Measurements from ENCODE around the gene ADCY7.

The ADCY7 gene

DNA sequence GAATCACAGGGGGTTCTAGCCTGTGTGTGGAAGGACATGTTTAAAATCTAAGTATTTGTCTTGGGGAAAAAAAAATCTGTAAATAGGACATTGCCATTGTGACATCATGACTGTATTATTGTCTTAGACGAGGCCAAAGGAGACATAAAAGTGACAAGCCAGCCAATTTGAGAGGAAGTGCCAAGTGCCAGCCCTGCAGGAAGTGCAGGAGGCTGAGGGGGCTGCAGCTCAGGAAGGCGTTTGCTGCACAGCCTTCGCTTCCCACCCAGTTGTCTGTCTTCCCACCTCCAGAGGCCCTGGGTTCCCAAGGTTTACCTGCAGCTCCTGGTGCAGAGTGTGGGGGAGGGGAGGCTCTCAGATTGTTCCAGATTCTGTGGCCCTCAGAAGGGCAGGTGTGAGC is 1.3 kb downstream of the ADCY7 start:
- H3K4me3 ChIP-seq (ENCODE audit: low read depth, low read length) = no peak overlapping the region
- TF ChIP-seq, protein P1, sequence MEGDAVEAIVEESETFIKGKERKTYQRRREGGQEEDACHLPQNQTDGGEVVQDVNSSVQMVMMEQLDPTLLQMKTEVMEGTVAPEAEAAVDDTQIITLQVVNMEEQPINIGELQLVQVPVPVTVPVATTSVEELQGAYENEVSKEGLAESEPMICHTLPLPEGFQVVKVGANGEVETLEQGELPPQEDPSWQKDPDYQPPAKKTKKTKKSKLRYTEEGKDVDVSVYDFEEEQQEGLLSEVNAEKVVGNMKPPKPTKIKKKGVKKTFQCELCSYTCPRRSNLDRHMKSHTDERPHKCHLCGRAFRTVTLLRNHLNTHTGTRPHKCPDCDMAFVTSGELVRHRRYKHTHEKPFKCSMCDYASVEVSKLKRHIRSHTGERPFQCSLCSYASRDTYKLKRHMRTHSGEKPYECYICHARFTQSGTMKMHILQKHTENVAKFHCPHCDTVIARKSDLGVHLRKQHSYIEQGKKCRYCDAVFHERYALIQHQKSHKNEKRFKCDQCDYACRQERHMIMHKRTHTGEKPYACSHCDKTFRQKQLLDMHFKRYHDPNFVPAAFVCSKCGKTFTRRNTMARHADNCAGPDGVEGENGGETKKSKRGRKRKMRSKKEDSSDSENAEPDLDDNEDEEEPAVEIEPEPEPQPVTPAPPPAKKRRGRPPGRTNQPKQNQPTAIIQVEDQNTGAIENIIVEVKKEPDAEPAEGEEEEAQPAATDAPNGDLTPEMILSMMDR (IDR thresholded peaks at IDR 0.05; ENCODE audit: control insufficient read depth, extremely low read depth, insufficient read depth) = no peak
- DNase-seq (ENCODE audit: low read depth) = no peak

DNA sequence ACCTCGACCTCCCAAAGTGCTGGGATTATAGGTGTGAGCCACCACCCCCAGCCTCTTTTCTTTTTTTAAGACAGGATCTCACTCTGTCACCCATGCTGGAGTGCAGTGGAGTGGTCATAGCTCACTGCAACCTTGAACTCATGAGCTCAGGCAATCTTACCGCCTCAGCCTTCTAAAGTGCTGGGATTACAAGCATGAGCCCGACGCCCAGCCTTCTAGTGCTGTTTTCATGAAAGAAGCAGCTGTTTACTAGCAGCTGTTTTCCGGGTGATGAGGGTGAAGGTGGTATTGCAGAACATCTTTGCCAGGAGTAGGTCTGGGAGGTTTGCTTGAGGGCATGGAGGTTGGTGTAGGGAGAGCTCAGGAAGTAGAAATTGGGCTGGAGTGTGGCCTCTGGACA is 2.0 kb downstream of the ADCY7 start:
- TF ChIP-seq, protein P1 (IDR thresholded peaks at IDR 0.05; ENCODE audit: control insufficient read depth, extremely low read depth, insufficient read depth) = no peak
- no peak overlapping the region for H3K4me3 ChIP-seq (ENCODE audit: low read depth, low read length)
- no peak for DNase-seq (ENCODE audit: low read depth)

DNA sequence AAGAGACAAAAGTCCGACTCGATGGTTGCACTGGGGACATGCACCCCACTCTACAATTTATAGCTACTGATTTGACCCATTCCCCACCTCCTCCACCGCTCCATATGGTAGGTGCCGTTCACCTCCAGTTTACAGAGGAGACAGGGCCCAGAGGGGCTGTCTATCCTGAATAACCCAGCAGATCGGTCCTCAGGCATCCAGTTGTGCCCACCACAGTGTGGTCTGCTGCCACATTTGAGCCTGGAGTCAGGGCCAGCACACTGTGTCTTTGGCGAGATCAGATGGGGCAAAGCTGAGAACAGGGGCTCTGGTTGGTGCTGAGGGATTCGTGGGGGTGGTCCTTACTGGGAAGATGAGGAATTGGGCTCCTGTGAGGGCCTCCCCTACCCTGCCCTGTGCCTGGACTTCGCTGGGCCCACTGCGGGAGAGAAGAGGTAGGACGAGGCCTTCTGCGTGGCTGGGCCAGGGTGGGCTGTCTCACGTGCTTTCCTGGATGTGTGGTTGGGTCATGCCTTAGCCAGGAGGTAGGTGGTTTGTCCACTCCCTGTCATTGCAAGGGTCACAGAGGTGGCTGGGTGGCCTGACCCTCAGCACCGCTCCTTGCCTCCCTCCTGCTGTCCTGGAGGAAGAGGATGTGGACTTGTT is 2.8 kb downstream of the ADCY7 start:
- no peak overlapping the region for H3K4me3 ChIP-seq (ENCODE audit: low read depth, low read length)
- DNase-seq (ENCODE audit: low read depth) = no peak
- TF ChIP-seq, protein P1 (IDR thresholded peaks at IDR 0.05; ENCODE audit: control insufficient read depth, extremely low read depth, insufficient read depth) = no peak

DNA sequence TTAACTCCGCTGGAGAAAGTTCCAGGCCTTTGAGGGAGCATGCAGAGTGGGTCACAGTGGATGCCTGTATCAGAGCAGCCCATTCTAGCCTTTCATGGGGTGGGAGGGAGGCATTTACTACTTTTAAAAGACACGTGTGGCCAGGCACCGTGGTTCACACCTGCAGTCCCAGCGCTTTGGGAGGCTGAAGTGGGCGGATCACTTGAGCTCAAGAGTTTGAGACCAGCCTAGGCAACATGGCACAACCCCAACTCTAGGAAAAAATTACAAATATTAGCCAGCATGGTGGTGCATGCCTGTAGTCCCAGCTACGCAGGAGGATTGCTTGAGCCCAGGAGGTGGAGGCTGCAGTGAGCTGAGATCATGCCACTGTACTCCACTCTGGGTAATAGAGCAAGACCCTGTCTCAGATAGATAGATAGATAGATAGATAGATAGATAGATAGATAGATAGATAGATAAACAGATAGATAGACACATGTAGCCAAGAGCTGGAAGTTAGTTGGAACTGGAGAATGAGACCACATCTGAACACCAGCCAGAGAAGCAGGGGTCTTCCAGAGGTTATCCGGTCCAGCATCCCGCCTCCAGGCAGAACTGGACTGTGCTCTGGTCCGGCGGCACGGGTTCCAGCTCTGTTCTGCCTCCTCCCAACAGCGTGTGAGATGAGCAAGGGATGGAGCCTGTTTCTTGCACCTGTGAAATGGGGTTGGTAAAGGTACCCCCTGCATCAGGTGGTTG is 3.6 kb downstream of the ADCY7 start:
- no peak for DNase-seq (ENCODE audit: low read depth)
- TF ChIP-seq, protein P1 (IDR thresholded peaks at IDR 0.05; ENCODE audit: control insufficient read depth, extremely low read depth, insufficient read depth) = no peak
- H3K4me3 ChIP-seq (ENCODE audit: low read depth, low read length) = no peak overlapping the region

DNA sequence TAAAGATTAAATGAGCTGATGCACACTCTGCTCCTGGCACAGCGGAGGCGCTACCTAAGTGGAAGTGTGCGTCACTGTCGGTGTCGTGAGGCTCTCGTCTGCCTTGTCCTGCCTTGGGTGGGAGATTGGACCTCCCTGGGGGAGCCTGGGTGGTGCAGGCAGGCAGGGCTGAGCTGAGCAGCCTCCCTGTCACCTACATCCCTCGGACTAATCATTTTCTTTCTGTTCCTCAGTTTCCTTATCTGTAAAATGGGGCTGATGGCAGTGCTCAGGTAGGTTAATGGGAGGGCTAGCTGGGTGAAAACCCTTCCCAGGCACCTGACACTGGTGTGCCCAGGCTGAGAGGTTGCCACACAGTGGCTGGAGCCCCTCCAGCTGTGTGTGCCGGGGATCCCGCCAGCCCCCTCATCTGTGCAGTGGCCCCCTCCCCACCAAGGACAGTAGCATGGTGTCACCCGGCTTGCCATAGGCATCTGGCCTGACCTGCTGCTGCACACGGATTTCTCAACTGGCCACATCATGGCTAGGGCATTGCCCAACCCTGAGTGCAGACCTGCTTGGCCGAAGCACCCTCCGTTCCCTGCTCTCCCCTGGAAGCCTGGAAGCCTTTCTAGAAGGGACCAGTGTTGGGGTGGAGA is 4.3 kb downstream of the ADCY7 start:
- no peak overlapping the region for H3K4me3 ChIP-seq (ENCODE audit: low read depth, low read length)
- no peak for DNase-seq (ENCODE audit: low read depth)
- TF ChIP-seq, protein P1 (IDR thresholded peaks at IDR 0.05; ENCODE audit: control insufficient read depth, extremely low read depth, insufficient read depth) = no peak

DNA sequence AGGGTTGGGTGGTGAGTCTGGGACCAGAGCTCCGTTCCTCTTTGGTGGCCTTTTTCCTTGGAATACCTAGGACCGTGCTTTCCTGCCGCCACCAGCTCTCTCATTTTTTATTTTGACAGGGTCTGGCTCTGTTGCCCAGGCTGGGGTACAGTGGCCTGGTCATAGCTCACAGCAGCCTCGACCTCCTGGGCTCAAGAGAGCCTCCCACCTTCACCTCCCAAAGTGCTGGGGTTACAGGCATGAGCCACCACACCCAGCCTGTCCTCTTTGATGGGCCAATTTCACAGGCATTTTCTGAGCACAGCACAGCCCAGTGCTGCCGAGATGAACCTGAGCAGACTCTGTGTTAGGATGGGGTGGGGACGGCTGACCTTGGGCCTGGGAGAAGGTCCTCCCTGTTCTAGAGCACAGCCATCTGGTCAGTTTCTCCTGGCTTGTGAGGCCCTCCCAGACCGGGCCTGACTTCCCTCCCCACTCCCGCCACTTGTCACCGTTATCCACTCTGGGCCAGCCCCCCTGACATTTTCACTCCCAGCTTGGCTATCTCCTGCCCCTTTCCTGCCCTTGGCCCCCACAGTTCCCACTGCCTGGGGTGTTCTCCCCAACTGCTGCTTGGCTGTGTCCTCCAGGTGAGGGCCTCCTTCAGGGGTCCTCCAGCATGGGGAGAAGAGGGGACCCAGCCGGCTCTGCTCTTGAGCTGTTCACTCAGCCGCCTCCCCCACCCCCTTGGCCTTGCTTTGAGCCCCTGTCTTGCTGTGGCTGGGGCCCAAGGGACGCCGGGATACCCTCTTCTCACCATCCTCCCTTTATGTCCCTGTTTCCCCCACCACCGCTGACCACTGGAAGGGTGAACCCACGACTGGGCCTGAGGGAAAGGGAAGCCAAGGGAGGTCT is 5.0 kb downstream of the ADCY7 start:
- TF ChIP-seq, protein P1 (IDR thresholded peaks at IDR 0.05; ENCODE audit: control insufficient read depth, extremely low read depth, insufficient read depth) = no peak
- H3K4me3 ChIP-seq (ENCODE audit: low read depth, low read length) = no peak overlapping the region
- no peak for DNase-seq (ENCODE audit: low read depth)

Data from LNCaP clone FGC (cell line).